ENCODE data around the gene METTL24. TPM values are rescaled to one million over a fixed set of nuclear protein-coding genes. Genes with fewer than 3 reads are reported as not detected.

METTL24 gene
- total RNA-seq, 4 donors from 2014 or later = not detected

GRCh38 chr6:110327391-110327790 lies 30.8 kb downstream of the METTL24 start:
- DNase-seq (no peak), ATAC-seq (no peak)
- in situ Hi-C loops (cut with MboI; ENCODE audit: low sequenced_read_pairs in 4 of 4) (no loop called here), intact Hi-C loops (cut with DNase I; ENCODE audit: low total_unique reads) (no loop called here)
- no peaks in the 10 kb centered on the region for H3K9me3 ChIP-seq
- H3K4me3 ChIP-seq = no peak overlapping the region
- no peaks in the 10 kb centered on the region for H3K27me3 ChIP-seq
- H3K4me1 ChIP-seq = no peaks in the 10 kb centered on the region
- no peak for TF ChIP-seq POLR2A (IDR thresholded peaks at IDR 0.05)
- no peak for TF ChIP-seq CTCF (IDR thresholded peaks at IDR 0.05 in 4 of 5, conservative IDR thresholded peaks at IDR 0.05 in 1 of 5)
- no peak overlapping the region for H3K27ac ChIP-seq
- no peaks in the 10 kb centered on the region for H3K36me3 ChIP-seq

- ATAC-seq (no peak), DNase-seq (no peak)
- intact Hi-C loops (cut with DNase I; ENCODE audit: low total_unique reads) = no loop called here
- H3K4me3 ChIP-seq = no peak overlapping the region
- TF ChIP-seq POLR2A (IDR thresholded peaks at IDR 0.05) = no peak
- TF ChIP-seq CTCF (IDR thresholded peaks at IDR 0.05 in 4 of 5, conservative IDR thresholded peaks at IDR 0.05 in 1 of 5) = no peak
- H3K9me3 ChIP-seq = no peaks in the 10 kb centered on the region
- no peak overlapping the region for H3K27ac ChIP-seq
- no peaks in the 10 kb centered on the region for H3K27me3 ChIP-seq
- in situ Hi-C loops (cut with MboI; ENCODE audit: low sequenced_read_pairs in 4 of 4) = no loop called here
- no peaks in the 10 kb centered on the region for H3K36me3 ChIP-seq
- H3K4me1 ChIP-seq = no peaks in the 10 kb centered on the region
These were observed 31.5 kb downstream of the METTL24 start for GRCh38 chr6:110326609-110327008.

- no peak for DNase-seq
- intact Hi-C loops (cut with DNase I; ENCODE audit: low total_unique reads) = no loop called here
- Histone ChIP-seq H3K9me3 (no peaks in the 10 kb centered on the region), H3K27ac (no peak overlapping the region), H3K36me3 (no peaks in the 10 kb centered on the region), H3K4me3 (no peak overlapping the region), H3K27me3 (no peaks in the 10 kb centered on the region), H3K4me1 (no peaks in the 10 kb centered on the region)
- no peak for TF ChIP-seq CTCF (IDR thresholded peaks at IDR 0.05 in 4 of 5, conservative IDR thresholded peaks at IDR 0.05 in 1 of 5)
- TF ChIP-seq POLR2A (IDR thresholded peaks at IDR 0.05) = no peak
- no peak for ATAC-seq
- in situ Hi-C loops (cut with MboI; ENCODE audit: low sequenced_read_pairs in 4 of 4) = no loop called here
These were observed 32.1 kb downstream of the METTL24 start for GRCh38 chr6:110326057-110326456.

- intact Hi-C loops (cut with DNase I; ENCODE audit: low total_unique reads) = no loop called here
- ATAC-seq (no peak), DNase-seq (no peak)
- no peaks in the 10 kb centered on the region for H3K4me1 ChIP-seq
- no peak overlapping the region for H3K27ac ChIP-seq
- no peaks in the 10 kb centered on the region for H3K27me3 ChIP-seq
- H3K4me3 ChIP-seq = no peak overlapping the region
- TF ChIP-seq CTCF (IDR thresholded peaks at IDR 0.05 in 4 of 5, conservative IDR thresholded peaks at IDR 0.05 in 1 of 5) = no peak
- no peak for TF ChIP-seq POLR2A (IDR thresholded peaks at IDR 0.05)
- H3K36me3 ChIP-seq = no peaks in the 10 kb centered on the region
- in situ Hi-C loops (cut with MboI; ENCODE audit: low sequenced_read_pairs in 4 of 4) = no loop called here
- no peaks in the 10 kb centered on the region for H3K9me3 ChIP-seq
These were observed 33.0 kb downstream of the METTL24 start for GRCh38 chr6:110325197-110325596.

GRCh38 chr6:110324548-110324947 lies 33.6 kb downstream of the METTL24 start:
- ATAC-seq (no peak), DNase-seq (no peak)
- intact Hi-C loops (cut with DNase I; ENCODE audit: low total_unique reads) (no loop called here), in situ Hi-C loops (cut with MboI; ENCODE audit: low sequenced_read_pairs in 4 of 4) (no loop called here)
- Histone ChIP-seq H3K9me3 (no peaks in the 10 kb centered on the region), H3K4me1 (no peaks in the 10 kb centered on the region), H3K27ac (no peak overlapping the region), H3K4me3 (no peak overlapping the region), H3K27me3 (no peaks in the 10 kb centered on the region), H3K36me3 (no peaks in the 10 kb centered on the region)
- TF ChIP-seq CTCF (IDR thresholded peaks at IDR 0.05 in 4 of 5, conservative IDR thresholded peaks at IDR 0.05 in 1 of 5) = no peak
- no peak for TF ChIP-seq POLR2A (IDR thresholded peaks at IDR 0.05)
